Heart left ventricle (tissue), 16 donors: Measurements from ENCODE around the gene EPC2. TPM values are rescaled to one million over a fixed set of nuclear protein-coding genes. Genes with fewer than 3 reads are reported as not detected.
"Not testable (repeated sequence)": the region's sequence is repeated elsewhere in the genome, so short reads cannot be mapped to it uniquely, and the experiment has no call there.

Source experiments
- ATAC-seq, 4 donors: fragments of 200-7000 bp; cut with Tn5 transposase; one replicate each; pipeline ENCODE4 v1.9.1; 2020 to 2022; ENCODE audit warnings: moderate library complexity in 4 of 4, mild to moderate bottlenecking in 3 of 4, moderate number of reproducible peaks in 1 of 4
- DNase-seq, 5 donors: peaks; one replicate each; pipeline ENCODE4 v3.0.0-alpha.2; 2020
- H3K27ac ChIP-seq, 12 donors: fragments of 200-600 bp; sonication (generic) in 4 of 12; one replicate each; pipeline versions ENCODE4 v1.5.0 to v1.8.0; 2016 to 2022; ENCODE audit warnings: mild to moderate bottlenecking in 2 of 12
- H3K27me3 ChIP-seq, 9 donors: fragments of 200-600 bp; sonication (generic) in 2 of 9; one replicate each; pipeline versions ENCODE4 v1.5.1 to v1.8.0; 2016 to 2022; ENCODE audit warnings: mild to moderate bottlenecking in 3 of 9
- H3K36me3 ChIP-seq, 9 donors: fragments of 200-600 bp; sonication (generic) in 2 of 9; one replicate each; pipeline versions ENCODE4 v1.5.0 to v1.8.0; 2018 to 2022; ENCODE audit warnings: mild to moderate bottlenecking in 2 of 9
- H3K4me1 ChIP-seq, 12 donors: fragments of 200-600 bp; sonication (generic) in 4 of 12; one replicate each; pipeline versions ENCODE4 v1.5.0 to v1.8.0; 2016 to 2022; ENCODE audit warnings: mild to moderate bottlenecking in 3 of 12
- H3K4me3 ChIP-seq, 12 donors: fragments of 200-600 bp; sonication (generic) in 4 of 12; one replicate each; pipeline versions ENCODE4 v1.5.0 to v1.8.0; 2017 to 2022; ENCODE audit warnings: mild to moderate bottlenecking in 9 of 12, moderate library complexity in 4 of 12
- H3K9me3 ChIP-seq, 12 donors: fragments of 200-600 bp; sonication (generic) in 4 of 12; one replicate each; pipeline versions ENCODE4 v1.5.0 to v1.8.0; 2016 to 2022; ENCODE audit warnings: mild to moderate bottlenecking in 1 of 12
- CTCF ChIP-seq, 12 donors: fragments of 200-600 bp; sonication (generic) in 4 of 12; IDR thresholded peaks; one replicate each; pipeline versions ENCODE4 v1.5.0 to v1.8.0; 2018 to 2022; ENCODE audit warnings: antibody characterized with exemption in 12 of 12, mild to moderate bottlenecking in 5 of 12
- POLR2A ChIP-seq, 2 donors: fragments of 450-650 bp; IDR thresholded peaks; one replicate each; pipeline ENCODE4 v1.6.1; 2017; ENCODE audit warnings: antibody characterized with exemption in 2 of 2, mild to moderate bottlenecking in 2 of 2, moderate library complexity in 2 of 2
- WGBS, 4 donors: extraction: QIAGEN DNeasy Blood & Tissue Kit in 2 of 4; methylation state at CpG; one replicate each; pipeline versions ENCODE4 v1.1.5 to v1.1.7; 2013 to 2018; 5-methylcytosine and 5-hydroxymethylcytosine counted together
- intact Hi-C, 10 donors: fragments of 100-400 bp; cut with DNase I; formaldehyde crosslinking; loops; one replicate each; pipeline versions ENCODE4 v1.11.1 to v1.14.2; 2022
- polyA plus RNA-seq, 2 donors: library from polyadenylated mRNA; stranded (reverse); fragments of 200-250 nt; gene quantifications; one replicate each; pipeline ENCODE4 v1.2.3, GENCODE V29; 2013
- total RNA-seq, 9 donors: library from RNA; depleted of rRNA in 2 of 9; stranded (reverse); fragments of >200 nt in 2 of 9; fragmentation: NEBNext Ultra II Directional in 3 of 9; extraction: Animal tissue kit (Norgen Biotek cat#: 25700) in 3 of 9; gene quantifications; one replicate each; pipeline versions ENCODE4 v1.1.0 to v1.2.4, GENCODE V29; 2016 to 2023
- donor health status: ischemic (EF 13 %, LVEDD 7.1; RV severe dilation, severe dysfunction).
- donor health status: healthy with polysubstance abuse.
- donor health status: DM: no; HTN: yes; CAD: no.
- donor health status: DM: no; HTN: no; CAD: no.
- donor health status: ischemic (EF 25% LVEDD 6.9; RV normal size, moderate dysfunction).
- donor health status: ischemic (EF 25% LVEDD 5.7; RV mildly dilated, moderate dysfunction).
- donor health status: healthy.
- donor health status: DM: yes; HTN: yes; CAD: no.
- donor health status: ischemic (EF 35%, LVEDD 5.7; RV mildly dilated, moderate dysfunction).
- donor health status: nonischemic (EF 11% LVEDD 7.7; RV severe dilation, severe dysfunction).
- donor health status: DM: yes; HTN: yes; CAD: no.
- donor health status: PGD.
- donor health status: ischemic (EF 29% LVEDD 5.4; RV normal size, mild dysfunction).
- donor health status: nonischemic (EF 23%, LVEDD 6.1; RV moderate dilation, normal function).

Gene EPC2
- total and polyA plus RNA-seq, 11 donors: 5.6 to 27.1 (median 19.3) TPM

GRCh38 chr2:148681443-148681842 lies 36.9 kb downstream of the EPC2 start:
- WGBS, 4 donors: 83 to 95% (median 88%) methylated on average over 5 of the region's 5 CpGs
- Histone ChIP-seq H3K36me3 (no peaks in the 10 kb centered on the region), H3K9me3 (peaks cover 0 to 5% (median 0%) of the 10 kb centered on the region in 12 donors), H3K27ac (no peak overlapping the region), H3K4me1 (peaks cover 0 to 22% (median 9%) of the 10 kb centered on the region in 12 donors), H3K4me3 (no peak overlapping the region), H3K27me3 (no peaks in the 10 kb centered on the region)
- no peak for TF ChIP-seq CTCF (IDR thresholded peaks at IDR 0.05)
- intact Hi-C loops: loop anchor here in 1 of 10 donors (5.0 kb wide), 1 partner anchor 34 kb away; no protein-coding TSS in a partner anchor
- ATAC-seq: no peak
- no peak for DNase-seq

GRCh38 chr2:148681862-148682261 lies 37.3 kb downstream of the EPC2 start:
- not testable (repeated sequence) for ATAC-seq, H3K36me3 ChIP-seq, H3K4me3 ChIP-seq, H3K27me3 ChIP-seq, DNase-seq, H3K9me3 ChIP-seq, H3K27ac ChIP-seq
- peaks cover 0 to 18% (median 6%) of the 10 kb centered on the region in 12 donors for H3K4me1 ChIP-seq
- intact Hi-C loops: loop anchor here in 1 of 10 donors (5.0 kb wide), 1 partner anchor 35 kb away; no protein-coding TSS in a partner anchor
- WGBS, 4 donors: 95 to 98% (median 96%) methylated on average over 5 to 6 of the region's 6 CpGs

- Histone ChIP-seq H3K36me3 (no peaks in the 10 kb centered on the region), H3K9me3 (peaks cover 0 to 5% (median 0%) of the 10 kb centered on the region in 12 donors), H3K27ac (no peak overlapping the region), H3K4me3 (no peak overlapping the region), H3K4me1 (peaks cover 0 to 16% (median 0%) of the 10 kb centered on the region in 12 donors), H3K27me3 (no peaks in the 10 kb centered on the region)
- ATAC-seq (no peak), DNase-seq (no peak)
- TF ChIP-seq CTCF (IDR thresholded peaks at IDR 0.05): no peak
- no peak for TF ChIP-seq POLR2A (IDR thresholded peaks at IDR 0.05)
- 86 to 89% (median 88%) methylated on average over 6 of the region's 6 CpGs for WGBS, 4 donors
- intact Hi-C loops: loop anchor here in 1 of 10 donors (5.0 kb wide), 1 partner anchor 37 kb away; no protein-coding TSS in a partner anchor
These were observed 40.0 kb downstream of the EPC2 start for GRCh38 chr2:148684507-148684906.

- Histone ChIP-seq H3K9me3 (peaks cover 0 to 4% (median 0%) of the 10 kb centered on the region in 12 donors), H3K4me3 (no peak overlapping the region), H3K4me1 (peaks cover 0 to 11% (median 0%) of the 10 kb centered on the region in 12 donors), H3K27me3 (no peaks in the 10 kb centered on the region), H3K36me3 (peaks cover 0 to 25% (median 21%) of the 10 kb centered on the region in 9 donors), H3K27ac (no peak overlapping the region)
- DNase-seq: no peak
- TF ChIP-seq CTCF (IDR thresholded peaks at IDR 0.05) (no peak), POLR2A (IDR thresholded peaks at IDR 0.05) (no peak)
- WGBS, 4 donors: 87 to 92% (median 90%) methylated on average over 3 of the region's 3 CpGs
- no peak for ATAC-seq
- intact Hi-C loops: no loop called here
These were observed 43.0 kb downstream of the EPC2 start for GRCh38 chr2:148687543-148687942.

GRCh38 chr2:148688011-148688410 lies 43.5 kb downstream of the EPC2 start:
- ATAC-seq, H3K4me3 ChIP-seq, H3K27ac ChIP-seq, H3K9me3 ChIP-seq, H3K27me3 ChIP-seq, DNase-seq, intact Hi-C loops: not testable (repeated sequence)
- Histone ChIP-seq H3K36me3 (peaks cover 0 to 29% (median 21%) of the 10 kb centered on the region in 9 donors), H3K4me1 (peaks cover 0 to 11% (median 0%) of the 10 kb centered on the region in 12 donors)
